AG09309 (cell line): Measurements from ENCODE around the gene VPS52.
"Not testable (repeated sequence)": the region's sequence is repeated elsewhere in the genome, so short reads cannot be mapped to it uniquely, and the experiment has no call there.

Experiments used
- DNase-seq: peaks from one replicate; pipeline ENCODE4 v3.0.0-alpha.2; 2010; ENCODE audit warnings: low read depth
- H3K4me3 ChIP-seq: 2 replicates; pipeline ENCODE4 v1.5.1; 2011; ENCODE audit warnings: mild to moderate bottlenecking, low read depth, low read length, moderate library complexity; ENCODE audit not compliant: control insufficient read depth
- TF ChIP-seq, protein P1 (sequence below): IDR thresholded peaks from 2 replicates; pipeline ENCODE4 v1.5.1; 2011; ENCODE audit warnings: mild to moderate bottlenecking, low read depth, low read length, inconsistent platforms; ENCODE audit not compliant: insufficient read depth, control insufficient read depth; ENCODE audit errors: missing control alignments

The VPS52 gene

DNA sequence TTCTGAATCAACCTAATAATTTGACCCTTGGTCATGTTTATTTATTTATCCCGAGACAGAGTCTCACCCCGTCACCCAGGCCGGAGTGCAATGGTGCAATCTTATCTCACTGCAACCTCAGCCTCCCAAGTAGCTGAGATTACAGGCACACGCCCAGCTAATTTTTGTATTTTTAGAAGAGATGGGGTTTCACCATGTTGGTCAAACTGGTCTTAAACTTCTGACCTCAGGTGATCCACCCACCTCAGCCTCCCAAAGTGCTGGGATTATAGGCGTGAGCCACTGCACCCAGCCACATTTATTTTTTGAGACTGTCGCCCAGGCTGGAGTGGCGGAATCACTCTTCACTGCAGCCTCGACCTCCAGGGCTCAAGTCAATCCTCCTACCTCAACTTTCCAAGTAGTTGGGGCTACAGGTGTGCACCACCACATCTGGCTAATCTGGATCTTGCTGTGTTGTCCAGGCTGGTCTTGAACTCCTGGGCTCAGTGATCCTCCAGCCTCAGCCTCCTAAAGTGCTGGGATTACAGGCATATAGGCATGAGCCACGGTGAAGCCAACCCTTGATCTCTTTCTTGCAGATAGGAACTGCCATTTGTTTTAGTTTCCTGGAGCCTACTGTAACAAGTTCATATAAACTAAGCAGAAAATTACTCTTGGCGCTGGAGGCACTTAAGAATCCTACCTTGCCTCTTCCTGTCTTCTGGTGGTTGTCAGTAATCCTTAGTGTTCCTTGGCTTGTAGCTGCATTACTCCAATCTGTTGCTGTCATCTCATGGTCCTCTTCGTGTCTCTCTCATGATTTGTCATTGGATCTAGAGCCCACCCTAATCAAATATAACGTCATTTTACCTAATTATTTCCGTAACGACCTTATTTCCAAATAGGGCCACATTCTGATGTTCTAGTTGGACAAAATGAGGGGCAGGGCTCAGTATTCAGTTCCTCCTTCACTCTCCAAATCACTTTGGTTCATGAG is 2.5 kb upstream of the VPS52 start:
- DNase-seq, result no peak
- TF ChIP-seq, protein P1, sequence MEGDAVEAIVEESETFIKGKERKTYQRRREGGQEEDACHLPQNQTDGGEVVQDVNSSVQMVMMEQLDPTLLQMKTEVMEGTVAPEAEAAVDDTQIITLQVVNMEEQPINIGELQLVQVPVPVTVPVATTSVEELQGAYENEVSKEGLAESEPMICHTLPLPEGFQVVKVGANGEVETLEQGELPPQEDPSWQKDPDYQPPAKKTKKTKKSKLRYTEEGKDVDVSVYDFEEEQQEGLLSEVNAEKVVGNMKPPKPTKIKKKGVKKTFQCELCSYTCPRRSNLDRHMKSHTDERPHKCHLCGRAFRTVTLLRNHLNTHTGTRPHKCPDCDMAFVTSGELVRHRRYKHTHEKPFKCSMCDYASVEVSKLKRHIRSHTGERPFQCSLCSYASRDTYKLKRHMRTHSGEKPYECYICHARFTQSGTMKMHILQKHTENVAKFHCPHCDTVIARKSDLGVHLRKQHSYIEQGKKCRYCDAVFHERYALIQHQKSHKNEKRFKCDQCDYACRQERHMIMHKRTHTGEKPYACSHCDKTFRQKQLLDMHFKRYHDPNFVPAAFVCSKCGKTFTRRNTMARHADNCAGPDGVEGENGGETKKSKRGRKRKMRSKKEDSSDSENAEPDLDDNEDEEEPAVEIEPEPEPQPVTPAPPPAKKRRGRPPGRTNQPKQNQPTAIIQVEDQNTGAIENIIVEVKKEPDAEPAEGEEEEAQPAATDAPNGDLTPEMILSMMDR, result no peak
- peak overlapping the region; percentile 19 for H3K4me3 ChIP-seq

DNA sequence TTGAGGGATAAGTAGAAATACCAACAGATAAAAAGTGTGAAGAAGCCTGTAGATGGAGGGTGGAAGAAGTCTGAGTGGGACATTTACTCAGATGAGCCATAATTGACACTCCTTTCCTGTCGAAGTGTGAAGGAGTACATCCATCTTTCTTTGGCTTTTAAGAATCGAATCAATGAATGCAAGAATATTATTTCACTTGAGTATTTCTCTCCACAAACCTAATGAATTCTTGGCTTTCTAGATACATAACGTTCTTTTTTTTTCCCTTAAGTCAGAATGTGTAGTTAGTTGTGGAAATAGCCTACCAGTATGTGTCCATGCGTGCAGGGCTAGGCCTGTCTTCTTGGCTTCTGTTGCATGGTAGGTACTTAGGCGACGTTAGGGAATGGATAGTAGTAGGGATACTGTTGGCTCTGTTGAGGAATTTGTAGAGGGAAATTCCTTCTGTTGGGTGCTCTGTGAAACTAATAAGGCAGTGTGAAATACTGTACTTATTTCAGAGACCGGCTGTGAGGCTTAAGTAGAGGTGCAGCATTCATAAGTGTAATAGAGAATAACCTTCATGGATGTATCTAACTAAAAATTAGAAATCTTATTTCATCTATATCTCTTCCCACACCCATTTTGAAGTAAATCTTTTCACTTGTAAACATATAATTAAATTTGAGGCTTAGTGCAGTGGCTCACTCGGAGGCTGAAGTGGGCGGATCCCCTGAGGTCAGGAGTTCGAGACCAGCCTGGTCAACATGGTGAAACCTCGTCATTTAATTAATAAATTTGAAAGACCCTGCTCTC is 1.6 kb upstream of the VPS52 start:
- peak overlapping the region; percentile 90 for H3K4me3 ChIP-seq
- TF ChIP-seq, protein P1, result no peak
- DNase-seq, result no peak

GRCh38 chr6:33272275-33273128 is 826 bp upstream of the VPS52 start:
- DNase-seq, result no peak
- peak overlapping the region; percentile 90 for H3K4me3 ChIP-seq
- TF ChIP-seq, protein P1, result no peak

- DNase-seq, result no peak
- H3K4me3 ChIP-seq, result peak overlapping the region; percentile 90
- TF ChIP-seq, protein P1, result no peak
Measured at GRCh38 chr6:33271117-33271467, 584 bp downstream of the VPS52 start.

DNA sequence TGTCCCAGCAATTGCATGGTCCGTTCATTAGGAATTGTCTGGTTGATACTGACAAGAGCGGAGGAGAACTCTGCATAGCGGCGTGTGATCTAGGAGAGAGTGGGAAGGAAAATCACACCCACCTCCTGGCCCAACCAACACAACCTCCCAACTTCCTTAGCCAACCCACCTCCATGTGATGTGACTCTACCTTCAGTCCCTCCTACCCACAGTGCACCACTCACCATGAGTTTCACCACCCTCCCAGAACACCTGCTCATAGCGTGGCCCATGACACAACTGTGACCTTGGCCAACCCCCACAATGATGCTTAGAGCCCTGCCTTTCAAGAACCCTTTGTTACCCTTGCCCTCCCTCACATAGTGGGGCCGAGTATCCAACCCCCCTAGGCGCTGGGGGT is 7.7 kb downstream of the VPS52 start:
- TF ChIP-seq, protein P1, result no peak
- no peak overlapping the region for H3K4me3 ChIP-seq
- no peak for DNase-seq

DNA sequence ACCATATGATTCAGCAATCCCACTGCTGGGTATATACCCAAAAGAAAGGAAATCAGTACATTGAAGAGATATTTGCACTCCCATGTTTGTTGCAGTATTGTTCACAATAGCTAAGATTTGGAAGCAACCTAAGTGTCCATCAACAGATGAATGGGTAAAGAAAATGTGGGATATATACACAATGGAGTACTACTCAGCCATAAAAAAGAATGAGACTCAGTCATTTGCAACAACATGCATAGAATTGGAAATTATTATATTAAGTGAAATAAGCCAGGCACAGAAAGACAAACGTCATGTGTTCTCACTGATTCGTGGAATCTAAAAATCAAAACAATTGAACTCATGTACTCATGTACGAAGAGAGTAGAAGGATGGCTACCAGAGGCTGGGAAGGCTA is 9.2 kb downstream of the VPS52 start:
- DNase-seq, result not testable (repeated sequence)

More for the DNA sequence above, 9.2 kb downstream of the VPS52 start:
- H3K4me3 ChIP-seq, result not testable (repeated sequence)
